T-helper 2 cell treated with Interferon-gamma antibody and Interleukin-4, amounts not matched to agents 5 μg/mL and 100 μg/mL, for 36 hours (primary cell): ENCODE results near the gene LRSAM1.
A peak's percentile ranks its signal among the peaks of the same experiment; 100 is the strongest.

Experiments
- DNase-seq: peaks from one replicate; pipeline ENCODE4 v3.0.0; 2021; ENCODE audit warnings: low spot score
- H3K27ac Mint-ChIP-seq: one replicate; pipeline ENCODE4 v1.8.0; 2021; ENCODE audit warnings: mild to moderate bottlenecking, mixed read lengths
- H3K27me3 Mint-ChIP-seq: one replicate; pipeline ENCODE4 v1.8.0; 2021; ENCODE audit warnings: low read depth, mixed read lengths
- H3K36me3 Mint-ChIP-seq: one replicate; pipeline ENCODE4 v1.8.0; 2021; ENCODE audit warnings: low read depth, mixed read lengths
- H3K4me1 Mint-ChIP-seq: one replicate; pipeline ENCODE4 v1.8.0; 2021; ENCODE audit warnings: low read depth, mixed read lengths
- H3K4me3 Mint-ChIP-seq: one replicate; pipeline ENCODE4 v1.8.0; 2022; ENCODE audit warnings: mild to moderate bottlenecking, moderate library complexity, mixed read lengths
- H3K9me3 Mint-ChIP-seq: one replicate; pipeline ENCODE4 v1.8.0; 2021; ENCODE audit warnings: mixed read lengths

Gene LRSAM1

DNA sequence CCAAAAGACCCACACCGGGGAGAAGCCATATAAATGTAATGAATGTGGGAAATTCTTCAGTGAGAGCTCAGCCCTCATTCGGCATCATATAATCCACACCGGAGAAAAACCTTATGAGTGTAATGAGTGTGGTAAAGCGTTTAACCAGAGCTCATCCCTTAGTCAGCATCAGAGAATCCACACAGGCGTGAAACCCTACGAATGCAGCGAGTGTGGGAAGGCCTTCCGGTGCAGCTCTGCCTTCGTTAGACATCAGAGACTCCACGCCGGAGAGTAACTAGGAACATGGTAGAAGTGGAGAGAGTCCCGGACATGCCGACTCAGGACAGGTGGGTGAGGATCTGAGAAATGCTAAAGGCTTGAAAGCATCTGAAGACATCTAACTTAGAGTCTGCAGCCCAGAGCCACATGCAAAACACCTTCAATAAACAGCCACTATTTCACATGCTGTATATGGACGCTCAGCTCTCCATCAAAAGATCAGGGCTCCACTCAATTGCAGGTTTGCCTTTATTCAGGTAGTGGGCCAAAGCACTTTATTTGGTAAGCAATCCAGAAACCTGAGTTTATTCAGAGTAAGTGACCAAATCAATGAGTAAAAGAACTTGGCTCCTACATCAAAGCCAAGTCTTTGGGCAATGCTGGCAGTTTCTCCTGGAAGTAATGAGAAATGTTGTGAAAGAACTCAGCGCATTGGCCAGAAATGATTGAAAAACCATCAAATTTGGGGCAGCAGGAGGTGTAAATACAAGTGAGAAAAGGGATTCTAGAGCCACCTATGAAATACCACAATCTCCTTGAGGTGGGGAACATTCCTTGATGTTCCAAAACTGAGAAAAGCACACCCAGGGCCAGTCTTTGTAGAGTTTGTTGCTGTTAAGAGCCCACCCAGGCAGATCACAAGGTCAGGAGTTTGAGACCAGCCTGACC is 6.1 kb upstream of the LRSAM1 start:
- Mint-ChIP-seq H3K4me3 (no peak overlapping the region), H3K36me3 (peaks cover 95% of the 10 kb centered on the region), H3K27ac (no peak overlapping the region), H3K27me3 (no peaks in the 10 kb centered on the region), H3K4me1 (peaks cover 27% of the 10 kb centered on the region), H3K9me3 (peaks cover 16% of the 10 kb centered on the region)
- DNase-seq = no peak

DNA sequence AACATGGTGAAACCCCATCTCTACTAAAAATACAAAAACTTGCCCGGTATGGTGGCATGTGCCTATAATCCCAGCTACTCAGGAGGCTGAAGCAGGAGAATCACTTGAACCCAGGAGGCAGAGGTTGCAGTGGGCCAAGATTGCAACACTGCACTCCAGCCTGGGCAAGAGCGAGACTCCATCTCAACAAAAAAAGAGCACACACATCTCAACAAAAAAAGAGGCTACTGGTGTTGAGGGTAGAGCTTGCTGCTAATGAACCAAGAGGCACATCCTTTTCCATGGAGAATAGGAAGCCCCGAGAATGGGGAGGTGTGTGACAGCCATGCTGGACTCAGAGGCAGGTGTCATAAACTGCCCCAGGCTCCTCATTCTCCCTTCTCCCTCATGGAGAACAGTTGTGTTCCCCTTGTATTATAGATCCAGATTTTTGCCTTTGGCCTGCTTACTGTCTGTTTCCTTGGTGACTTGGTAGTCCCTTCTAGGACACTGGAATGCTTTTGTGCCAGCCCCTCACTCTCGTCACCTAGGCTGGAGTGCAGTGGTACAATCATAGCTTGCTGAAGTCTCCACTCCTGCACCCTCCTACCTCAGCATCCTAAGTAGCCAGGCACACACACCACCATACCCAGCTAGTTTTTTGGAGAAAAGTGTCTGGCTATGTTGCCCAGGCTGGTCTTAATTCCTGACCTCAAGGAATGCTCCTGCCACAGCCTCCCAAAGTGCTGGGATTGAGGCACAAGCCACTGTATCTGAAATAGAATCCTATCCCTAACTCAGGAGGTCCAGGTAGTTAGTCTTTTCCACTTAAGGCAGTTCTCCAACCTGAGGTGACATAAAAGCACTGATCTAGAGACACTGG is 5.2 kb upstream of the LRSAM1 start:
- no peak overlapping the region for H3K4me3 Mint-ChIP-seq

DNA sequence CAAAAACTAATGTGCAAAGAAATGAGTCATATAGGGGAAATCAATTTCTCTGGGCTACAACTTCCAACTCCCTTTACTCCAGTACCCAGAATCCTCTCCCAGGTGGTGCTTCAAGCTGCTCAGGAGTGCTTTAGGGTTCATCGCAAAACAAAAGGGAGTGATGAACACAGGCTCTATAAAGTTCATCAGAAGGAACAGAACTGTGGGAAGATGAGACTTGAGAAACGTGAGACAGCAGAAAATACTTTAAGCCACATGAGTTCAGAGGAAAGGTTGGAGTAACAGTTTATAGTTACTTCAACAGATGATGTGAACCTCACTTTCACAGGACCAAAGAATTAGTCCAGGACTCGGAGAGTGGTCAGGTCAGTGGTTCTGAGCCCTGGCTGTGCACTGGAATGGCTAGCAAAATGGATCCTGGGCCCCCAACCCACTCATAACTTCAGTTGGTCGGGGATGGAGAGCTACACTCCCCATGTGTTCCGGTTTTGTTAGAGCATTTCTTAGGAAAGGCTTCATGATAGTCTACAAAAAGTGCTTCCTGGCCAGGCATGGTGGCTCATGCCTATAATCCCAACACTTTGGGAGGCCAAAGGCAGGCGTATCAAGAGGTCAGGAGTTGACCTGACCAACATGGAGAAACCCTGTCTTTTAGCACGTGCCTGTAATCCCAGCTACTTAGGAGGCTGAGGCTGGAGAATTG is 4.4 kb upstream of the LRSAM1 start:
- H3K36me3 Mint-ChIP-seq = peaks cover 87% of the 10 kb centered on the region
- no peak for DNase-seq
- peaks cover 16% of the 10 kb centered on the region for H3K9me3 Mint-ChIP-seq
- H3K4me1 Mint-ChIP-seq = peaks cover 28% of the 10 kb centered on the region
- H3K4me3 Mint-ChIP-seq = peak overlapping the region; percentile 12
- peak overlapping the region; percentile 10 for H3K27ac Mint-ChIP-seq
- no peaks in the 10 kb centered on the region for H3K27me3 Mint-ChIP-seq

More for the DNA sequence above, 5.2 kb upstream of the LRSAM1 start:
- peaks cover 28% of the 10 kb centered on the region for H3K4me1 Mint-ChIP-seq
- no peaks in the 10 kb centered on the region for H3K27me3 Mint-ChIP-seq
- H3K9me3 Mint-ChIP-seq = peaks cover 16% of the 10 kb centered on the region
- H3K27ac Mint-ChIP-seq = peak overlapping the region; percentile 10
- H3K36me3 Mint-ChIP-seq = peaks cover 91% of the 10 kb centered on the region
- no peak for DNase-seq

DNA sequence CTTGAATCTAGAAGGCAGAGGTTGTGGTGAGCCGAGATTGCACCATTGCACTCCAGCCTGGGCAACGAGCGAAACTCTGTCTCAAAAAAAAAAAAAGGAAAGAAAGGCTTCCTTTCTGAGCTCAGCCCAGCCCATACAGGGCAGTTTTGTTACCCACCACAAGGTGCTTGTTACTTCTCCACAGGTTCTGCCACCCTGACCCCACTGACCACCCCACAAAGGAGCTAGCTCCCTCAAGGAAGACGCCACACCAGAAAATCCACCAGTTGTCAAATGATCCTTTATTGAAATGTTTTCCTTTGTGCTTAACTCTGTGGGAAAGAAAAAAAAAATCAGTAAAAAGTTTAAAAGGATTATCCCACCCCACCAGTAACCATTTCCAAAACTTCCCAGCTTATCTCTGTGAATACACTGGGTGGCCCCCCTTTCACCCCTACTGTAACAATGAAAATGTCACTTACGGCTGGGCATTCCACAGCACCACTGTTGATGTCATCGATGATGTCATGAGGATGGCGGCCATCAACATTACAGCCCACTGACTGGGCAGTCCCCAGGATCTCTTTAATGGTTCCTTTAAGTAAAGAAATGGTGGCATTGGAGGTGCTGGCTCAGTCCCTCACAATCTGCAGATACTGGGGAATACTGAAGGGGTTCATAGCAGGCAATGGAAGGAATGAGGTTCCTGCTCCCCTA is 3.7 kb upstream of the LRSAM1 start:
- Mint-ChIP-seq H3K4me1 (peaks cover 31% of the 10 kb centered on the region), H3K27ac (peak overlapping the region; percentile 60), H3K36me3 (peaks cover 80% of the 10 kb centered on the region), H3K9me3 (peaks cover 16% of the 10 kb centered on the region), H3K27me3 (no peaks in the 10 kb centered on the region), H3K4me3 (no peak overlapping the region)
- no peak for DNase-seq

DNA sequence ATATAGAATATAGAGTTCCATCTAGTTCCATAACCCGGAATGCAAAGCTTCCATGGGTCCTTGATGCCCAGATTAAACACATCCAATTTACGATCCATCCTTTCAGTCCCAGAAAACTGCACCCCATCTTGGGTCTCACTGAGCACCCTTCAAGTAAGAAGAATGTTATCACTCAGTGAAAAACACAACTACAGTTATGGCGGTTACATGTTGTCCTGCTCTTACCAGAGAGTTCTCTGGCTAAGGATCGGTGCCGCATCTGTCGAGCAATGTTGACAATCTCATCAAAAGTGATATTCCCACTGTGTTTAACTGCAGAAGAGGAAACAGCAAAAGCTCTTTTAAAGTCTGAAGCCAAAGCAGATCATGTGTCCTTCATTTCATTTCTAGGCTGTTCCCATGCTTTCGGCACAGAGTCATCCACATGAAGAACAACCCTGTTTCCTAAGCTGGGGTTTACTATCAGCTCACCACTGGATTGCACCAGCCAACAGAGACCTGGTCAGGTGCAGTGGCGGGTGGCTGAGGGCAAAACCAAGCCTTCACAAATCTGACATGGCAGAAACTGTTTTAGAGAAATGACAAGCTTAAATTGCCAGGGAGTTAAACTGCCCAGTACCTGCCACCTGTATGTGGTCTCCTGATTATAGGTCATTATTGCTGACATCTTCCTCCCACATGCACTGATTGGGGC is 3.1 kb upstream of the LRSAM1 start:
- Mint-ChIP-seq H3K4me3 (peak overlapping the region; percentile 93), H3K36me3 (peaks cover 75% of the 10 kb centered on the region), H3K9me3 (peaks cover 16% of the 10 kb centered on the region), H3K4me1 (peaks cover 31% of the 10 kb centered on the region), H3K27ac (peak overlapping the region; percentile 45), H3K27me3 (no peaks in the 10 kb centered on the region)
- no peak for DNase-seq

DNA sequence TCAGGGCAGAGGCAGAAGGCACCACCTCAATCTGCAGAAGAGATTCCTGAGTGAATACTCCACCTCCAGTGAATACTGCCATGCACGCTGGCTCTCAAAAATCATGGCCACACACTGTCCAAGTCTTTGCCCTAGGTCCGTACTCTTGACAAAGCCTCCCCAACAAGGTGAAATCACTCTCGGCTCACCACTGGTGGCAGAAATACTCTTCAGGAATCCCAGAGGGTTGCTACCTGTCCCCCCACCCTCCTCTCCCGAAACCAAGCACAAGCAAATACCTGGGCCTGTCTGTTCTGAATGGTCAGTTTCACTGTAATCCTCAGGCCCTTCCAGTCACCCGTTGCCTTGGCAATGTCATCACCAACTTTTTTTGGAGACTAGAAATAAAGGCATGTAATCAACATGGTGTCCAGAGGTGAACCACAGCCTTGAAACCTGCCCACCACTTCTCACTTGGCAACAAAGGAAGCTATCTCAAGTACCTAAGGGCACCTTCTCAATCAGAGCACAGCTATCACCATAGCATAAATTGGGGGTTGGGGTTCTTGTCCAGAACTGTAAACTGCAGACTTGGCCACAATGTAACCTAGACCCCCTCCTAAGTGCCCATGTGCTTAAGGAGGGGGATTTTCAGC is 1.9 kb upstream of the LRSAM1 start:
- DNase-seq = no peak
- H3K9me3 Mint-ChIP-seq = peaks cover 10% of the 10 kb centered on the region
- no peaks in the 10 kb centered on the region for H3K27me3 Mint-ChIP-seq
- peak overlapping the region; percentile 93 for H3K4me3 Mint-ChIP-seq
- H3K27ac Mint-ChIP-seq = peak overlapping the region; percentile 95
- peaks cover 66% of the 10 kb centered on the region for H3K36me3 Mint-ChIP-seq
- peaks cover 31% of the 10 kb centered on the region for H3K4me1 Mint-ChIP-seq

- DNase-seq = no peak
- peaks cover 31% of the 10 kb centered on the region for H3K4me1 Mint-ChIP-seq
- H3K36me3 Mint-ChIP-seq = peaks cover 60% of the 10 kb centered on the region
- H3K27me3 Mint-ChIP-seq = no peaks in the 10 kb centered on the region
- peak overlapping the region; percentile 93 for H3K4me3 Mint-ChIP-seq
- peaks cover 3% of the 10 kb centered on the region for H3K9me3 Mint-ChIP-seq
- peak overlapping the region; percentile 95 for H3K27ac Mint-ChIP-seq
These were observed 1.0 kb upstream of the LRSAM1 start for GRCh38 chr9:127450243-127450760.

DNA sequence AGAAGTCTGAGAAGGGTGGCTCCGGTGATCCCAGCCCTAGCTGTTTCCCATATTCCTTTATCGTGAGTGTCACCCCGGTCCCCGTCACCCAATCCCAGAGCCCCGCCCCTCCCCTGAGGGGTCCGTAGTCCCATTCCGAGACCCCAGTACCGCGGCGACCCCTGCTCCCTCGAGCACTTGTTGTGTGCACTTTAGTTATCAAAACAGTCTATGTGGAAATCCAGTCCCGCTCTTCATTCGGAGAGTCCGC is 223 bp downstream of the LRSAM1 start:
- DNase-seq = no peak
- Mint-ChIP-seq H3K27me3 (no peaks in the 10 kb centered on the region), H3K9me3 (no peaks in the 10 kb centered on the region), H3K27ac (peak overlapping the region; percentile 95), H3K4me3 (peak overlapping the region; percentile 93), H3K36me3 (peaks cover 48% of the 10 kb centered on the region), H3K4me1 (peaks cover 34% of the 10 kb centered on the region)

DNA sequence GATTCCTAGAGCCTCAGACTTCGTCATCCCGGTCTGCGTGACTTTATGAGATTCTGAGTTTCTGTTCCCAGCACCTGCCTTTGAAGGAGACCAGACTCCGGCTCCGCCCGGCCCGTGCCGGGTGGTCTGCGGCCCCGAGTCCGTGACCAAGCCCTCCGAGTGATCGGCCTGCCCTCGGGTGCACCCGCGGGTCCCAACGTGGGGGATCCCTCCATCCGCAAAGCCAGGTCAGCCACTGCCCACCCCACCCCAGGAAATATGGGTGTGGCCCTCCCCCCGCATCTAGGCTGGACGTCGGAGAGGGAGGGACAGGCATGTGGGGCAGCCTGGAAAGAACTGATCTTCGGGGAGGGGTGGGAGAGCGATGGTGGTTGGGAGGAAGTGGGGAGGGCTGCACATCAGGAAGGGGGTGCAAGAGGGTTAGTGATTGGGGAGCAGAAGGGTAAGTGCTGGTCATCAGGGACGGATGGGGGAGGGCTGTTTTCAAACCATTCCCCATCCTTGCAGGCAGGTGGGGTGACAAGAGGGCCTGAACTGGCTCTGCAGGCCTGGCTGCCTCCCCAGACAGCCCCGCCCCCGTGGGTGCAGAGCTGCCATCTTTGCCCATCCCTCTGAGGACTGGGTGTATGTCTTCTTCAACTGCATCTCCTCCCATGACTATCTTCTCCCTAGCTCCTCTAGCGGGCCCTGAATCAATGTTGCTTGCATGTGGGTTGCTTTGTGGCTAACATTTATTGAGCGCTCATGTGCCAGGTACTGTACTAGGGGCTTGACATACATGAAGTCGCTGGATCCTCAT is 747 bp downstream of the LRSAM1 start:
- DNase-seq = peak; percentile 62
- H3K4me1 Mint-ChIP-seq = peaks cover 34% of the 10 kb centered on the region
- H3K27me3 Mint-ChIP-seq = no peaks in the 10 kb centered on the region
- peaks cover 43% of the 10 kb centered on the region for H3K36me3 Mint-ChIP-seq
- peak overlapping the region; percentile 95 for H3K27ac Mint-ChIP-seq
- H3K4me3 Mint-ChIP-seq = peak overlapping the region; percentile 93
- H3K9me3 Mint-ChIP-seq = no peaks in the 10 kb centered on the region

DNA sequence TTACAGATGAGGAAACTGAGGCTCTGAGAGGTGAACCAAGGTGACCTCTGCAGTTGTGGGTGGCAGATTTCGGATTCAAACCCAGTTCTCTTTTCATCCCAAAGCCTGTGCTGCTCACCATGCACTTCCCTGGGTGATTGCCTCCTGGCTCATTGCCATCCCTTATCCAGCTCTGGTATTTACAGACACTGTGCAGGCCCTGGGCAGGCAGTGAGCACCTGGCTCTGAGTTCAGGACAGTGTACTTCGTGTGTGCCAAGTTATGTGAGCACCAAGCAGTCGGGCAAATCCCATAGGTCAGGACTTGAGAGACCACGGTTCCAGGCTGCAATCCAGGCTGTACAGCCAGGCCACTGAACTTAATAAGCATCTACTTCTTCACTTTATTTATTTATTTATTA is 1.4 kb downstream of the LRSAM1 start:
- H3K4me1 Mint-ChIP-seq = peaks cover 30% of the 10 kb centered on the region
- H3K9me3 Mint-ChIP-seq = no peaks in the 10 kb centered on the region
- no peaks in the 10 kb centered on the region for H3K27me3 Mint-ChIP-seq
- H3K4me3 Mint-ChIP-seq = peak overlapping the region; percentile 93
- no peak for DNase-seq
- peaks cover 40% of the 10 kb centered on the region for H3K36me3 Mint-ChIP-seq
- peak overlapping the region; percentile 95 for H3K27ac Mint-ChIP-seq

DNA sequence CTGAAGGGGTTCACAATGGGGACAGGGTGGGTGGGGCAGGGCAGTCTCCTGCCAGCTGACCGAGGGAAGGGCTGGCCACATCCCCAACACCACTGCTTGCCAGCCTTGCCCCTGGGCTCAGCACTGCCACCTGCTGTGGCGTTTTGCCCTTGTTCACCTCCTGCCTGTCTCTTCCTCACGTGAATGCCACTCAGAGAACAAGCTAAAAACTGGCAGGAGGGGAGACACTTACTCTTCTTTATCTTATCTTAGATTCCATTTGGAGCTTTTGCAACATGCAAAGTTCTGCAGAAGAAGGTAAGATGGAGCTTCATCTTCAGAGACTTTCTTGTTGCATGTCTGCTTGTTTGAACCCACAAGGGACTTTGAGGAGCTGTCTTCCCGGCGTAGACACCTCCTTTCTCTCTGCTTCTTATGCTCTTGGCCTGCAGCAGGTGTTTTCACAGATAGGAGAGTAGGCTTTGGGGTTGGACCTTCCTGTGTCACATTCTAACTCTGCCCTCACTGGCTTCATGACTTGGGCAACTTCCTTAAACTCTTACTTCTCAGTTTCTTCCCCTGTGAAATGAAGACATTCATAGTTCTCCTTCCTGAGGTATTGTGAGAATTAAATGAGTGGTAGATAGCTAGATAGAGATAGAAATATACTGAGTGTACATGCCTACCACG is 4.1 kb downstream of the LRSAM1 start:
- no peak for DNase-seq
- Mint-ChIP-seq H3K4me1 (peaks cover 7% of the 10 kb centered on the region), H3K4me3 (no peak overlapping the region), H3K36me3 (peaks cover 15% of the 10 kb centered on the region), H3K27ac (no peak overlapping the region), H3K9me3 (no peaks in the 10 kb centered on the region), H3K27me3 (no peaks in the 10 kb centered on the region)
